Psoas muscle (tissue), 8 donors: ENCODE results near the gene IL23A. TPM values are rescaled to one million over a fixed set of nuclear protein-coding genes. Genes with fewer than 3 reads are reported as not detected.

Experiments used
- ATAC-seq, 4 donors: fragments of 200-7000 bp; cut with Tn5 transposase; one replicate each; pipeline ENCODE4 v1.9.1; 2020; ENCODE audit warnings: moderate library complexity in 3 of 4, mild to moderate bottlenecking in 2 of 4
- DNase-seq, 2 donors: peaks; one replicate each; pipeline ENCODE4 v3.0.0-alpha.2; 2020
- H3K27ac ChIP-seq: fragments of 200-600 bp; one replicate; pipeline ENCODE4 v1.8.0; 2022
- H3K27me3 ChIP-seq, 3 donors: fragments of 200-600 bp in 1 of 3; one replicate each; pipeline versions ENCODE4 v1.6.1 to v1.8.0; 2013 to 2022; ENCODE audit warnings: low read length in 2 of 3, mild to moderate bottlenecking in 2 of 3, moderate library complexity in 1 of 3; ENCODE audit not compliant: insufficient read depth in 3 of 3
- H3K36me3 ChIP-seq, 2 donors: fragments of 200-600 bp in 1 of 2; one replicate each; pipeline versions ENCODE4 v1.6.1 to v1.8.0; 2013 to 2022; ENCODE audit warnings: low read depth in 1 of 2, mild to moderate bottlenecking in 1 of 2, moderate library complexity in 1 of 2; ENCODE audit not compliant: insufficient read depth in 1 of 2
- H3K4me1 ChIP-seq: fragments of 200-600 bp; one replicate; pipeline ENCODE4 v1.8.0; 2022
- H3K4me3 ChIP-seq: fragments of 200-600 bp; one replicate; pipeline ENCODE4 v1.8.0; 2022; ENCODE audit warnings: mild to moderate bottlenecking
- H3K9me3 ChIP-seq: fragments of 200-600 bp; one replicate; pipeline ENCODE4 v1.8.0; 2022
- WGBS, 3 donors: extraction: QIAGEN DNeasy Blood & Tissue Kit; methylation state at CpG; one replicate each; pipeline versions ENCODE4 v1.1.6 to v1.1.7; 2013; 5-methylcytosine and 5-hydroxymethylcytosine counted together
- intact Hi-C, 2 donors: fragments of 100-400 bp; cut with DNase I; formaldehyde crosslinking; loops; one replicate each; pipeline versions ENCODE4 v1.11.0 to v1.14.2; 2022
- polyA plus RNA-seq, 3 donors: library from polyadenylated mRNA; stranded (reverse); fragments of 200-250 nt; gene quantifications; one replicate each; pipeline ENCODE4 v1.2.3, GENCODE V29; 2013
- total RNA-seq, 4 donors: library from RNA; stranded (reverse); fragmentation: NEBNext Ultra II Directional in 2 of 4; extraction: Animal tissue kit (Norgen Biotek cat#: 25700) in 2 of 4; gene quantifications; one replicate each; pipeline versions ENCODE4 v1.2.1 to v1.2.4, GENCODE V29; 2021 to 2023
- TF ChIP-seq, protein P1 (sequence below): fragments of 200-600 bp; IDR thresholded peaks from one replicate; pipeline ENCODE4 v1.8.0; 2022; ENCODE audit warnings: antibody characterized with exemption
- donor health status: healthy with polysubstance abuse.
- donor health status: DM: no; HTN: no; CAD: no; lungs with moderate emphysema.
- donor health status: Bipolar disorder and iron deficiency.
- donor health status: healthy.
- donor health status: DM: yes; HTN: yes; CAD: no.
- donor health status: DM: no; HTN: no; CAD: no.
- donor health status: DM: no; HTN: no; CAD: no.
- donor health status: DM: yes; HTN: yes; CAD: no.

Gene IL23A
- total and polyA plus RNA-seq, 7 donors: 0.32 to 0.68 (median 0.57) TPM; not detected in 4

DNA sequence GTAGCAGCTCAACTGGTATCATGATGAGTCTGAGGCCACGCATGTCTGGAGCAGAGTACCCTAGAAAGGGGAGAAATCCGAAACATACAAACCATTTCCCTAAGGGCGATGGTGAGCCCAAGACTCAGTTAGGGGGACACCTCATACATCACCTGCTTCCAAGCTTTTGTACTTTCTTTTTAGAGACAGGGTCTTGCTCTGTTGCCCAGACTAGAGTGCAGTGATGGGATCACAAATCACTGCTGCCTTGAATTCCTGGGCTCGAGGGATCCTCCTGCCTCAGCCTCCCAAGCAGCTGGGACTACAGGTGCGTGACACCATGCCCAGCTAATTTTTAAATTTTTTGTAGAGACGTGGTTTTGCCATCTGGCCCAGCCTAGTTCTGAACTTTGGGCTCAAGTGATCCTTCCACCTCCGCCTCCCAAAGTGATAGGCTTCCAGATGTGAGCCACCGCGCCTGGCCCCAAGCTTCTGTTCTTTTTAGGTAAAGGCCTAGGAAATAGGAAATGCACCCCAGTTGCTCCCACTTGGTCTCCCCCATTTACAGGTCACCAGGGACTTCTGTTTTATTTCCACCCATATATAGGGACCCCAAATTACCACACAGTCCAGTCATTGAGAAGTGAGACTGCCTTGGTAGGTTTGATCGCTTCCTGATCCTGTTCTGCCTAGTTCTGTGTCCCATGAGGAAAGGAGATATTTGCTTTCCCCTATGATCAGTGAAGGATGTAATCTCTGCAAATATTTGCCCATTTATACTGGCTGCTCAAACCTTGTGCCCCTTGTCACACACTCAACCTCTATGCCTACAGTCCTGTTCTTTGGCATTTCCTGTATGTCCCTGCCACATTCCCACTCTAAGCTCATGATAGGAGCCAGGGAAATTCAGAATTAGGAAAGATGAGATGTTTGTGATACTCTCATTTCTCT, 23.7 kb downstream of the IL23A start, which contains the start of gene APOF:
Gene APOF, minus strand, starts transcription at position 728 of the 930 bp plus-strand sequence. Its CDS starts 112 bp downstream, at position 616.
- ATAC-seq: no peak
- no peaks in the 10 kb centered on the region for H3K9me3 ChIP-seq
- H3K27me3 ChIP-seq: no peaks in the 10 kb centered on the region
- no peak within 1 kb of the TSS for H3K27ac ChIP-seq
- 87 to 90% (median 88%) methylated on average over 10 of the region's 10 CpGs for WGBS, 3 donors
- no peak within 1 kb of the TSS for H3K4me3 ChIP-seq
- intact Hi-C loops: loop anchor here (5.0 kb wide), 2 partner anchors 85 to 100 kb away; partner anchors contain the start of gene TIMELESS (in 1 of the 2)
- TF ChIP-seq, protein P1, sequence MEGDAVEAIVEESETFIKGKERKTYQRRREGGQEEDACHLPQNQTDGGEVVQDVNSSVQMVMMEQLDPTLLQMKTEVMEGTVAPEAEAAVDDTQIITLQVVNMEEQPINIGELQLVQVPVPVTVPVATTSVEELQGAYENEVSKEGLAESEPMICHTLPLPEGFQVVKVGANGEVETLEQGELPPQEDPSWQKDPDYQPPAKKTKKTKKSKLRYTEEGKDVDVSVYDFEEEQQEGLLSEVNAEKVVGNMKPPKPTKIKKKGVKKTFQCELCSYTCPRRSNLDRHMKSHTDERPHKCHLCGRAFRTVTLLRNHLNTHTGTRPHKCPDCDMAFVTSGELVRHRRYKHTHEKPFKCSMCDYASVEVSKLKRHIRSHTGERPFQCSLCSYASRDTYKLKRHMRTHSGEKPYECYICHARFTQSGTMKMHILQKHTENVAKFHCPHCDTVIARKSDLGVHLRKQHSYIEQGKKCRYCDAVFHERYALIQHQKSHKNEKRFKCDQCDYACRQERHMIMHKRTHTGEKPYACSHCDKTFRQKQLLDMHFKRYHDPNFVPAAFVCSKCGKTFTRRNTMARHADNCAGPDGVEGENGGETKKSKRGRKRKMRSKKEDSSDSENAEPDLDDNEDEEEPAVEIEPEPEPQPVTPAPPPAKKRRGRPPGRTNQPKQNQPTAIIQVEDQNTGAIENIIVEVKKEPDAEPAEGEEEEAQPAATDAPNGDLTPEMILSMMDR: no peak
- no peak for DNase-seq
- peaks cover 0 to 3% of the 10 kb centered on the region in 2 donors for H3K36me3 ChIP-seq
- peaks cover 8% of the 10 kb centered on the region for H3K4me1 ChIP-seq

DNA sequence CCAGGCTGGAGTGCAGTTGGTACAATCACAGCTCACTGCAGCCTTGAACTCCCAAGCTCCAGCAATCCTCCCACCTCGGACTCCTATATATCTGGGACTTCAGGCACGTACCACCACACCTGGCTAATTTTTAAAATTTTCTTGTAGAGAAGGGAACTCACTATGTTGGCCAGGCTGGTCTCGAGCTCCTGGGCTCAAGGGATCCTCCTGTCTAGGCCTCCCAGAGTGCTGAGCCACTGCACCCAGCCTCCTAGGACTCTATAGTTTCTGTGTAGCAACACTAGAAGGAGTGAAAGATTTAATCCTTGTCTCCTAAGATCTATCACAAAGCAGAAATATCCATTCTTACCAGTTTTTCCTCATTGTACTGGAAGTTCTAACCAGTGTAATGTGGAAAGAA, 28.3 kb downstream of the IL23A start:
- WGBS, 3 donors: 81 to 85% (median 84%) methylated on average over 3 of the region's 3 CpGs
- Histone ChIP-seq H3K36me3 (no peaks in the 10 kb centered on the region), H3K27ac (no peak overlapping the region), H3K4me3 (no peak overlapping the region), H3K27me3 (no peaks in the 10 kb centered on the region), H3K4me1 (no peaks in the 10 kb centered on the region), H3K9me3 (no peaks in the 10 kb centered on the region)
- intact Hi-C loops: no loop called here
- no peak for DNase-seq
- TF ChIP-seq, protein P1: no peak
- ATAC-seq: no peak

DNA sequence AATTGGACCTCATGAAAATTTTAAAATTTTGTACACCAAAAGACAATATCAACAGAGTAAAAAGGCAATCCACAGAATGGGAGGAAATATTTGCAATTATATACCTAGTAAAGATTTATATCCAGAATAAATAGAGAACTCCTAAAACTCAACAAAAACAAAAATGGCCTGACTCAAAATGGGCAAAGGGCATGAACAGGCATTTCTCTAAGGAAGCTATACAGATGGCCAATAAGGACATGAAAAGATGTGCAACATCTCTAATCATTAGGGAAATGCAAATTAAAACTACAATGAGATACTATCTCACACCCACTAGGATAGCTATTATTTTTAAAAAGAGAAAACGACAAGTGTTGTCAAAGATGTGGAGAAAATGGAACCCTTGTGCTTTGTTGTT, 34.8 kb downstream of the IL23A start:
- intact Hi-C loops: no loop called here
- WGBS, 3 donors: 88 to 99% (median 96%) methylated on average over 1 of the region's 1 CpG

DNA sequence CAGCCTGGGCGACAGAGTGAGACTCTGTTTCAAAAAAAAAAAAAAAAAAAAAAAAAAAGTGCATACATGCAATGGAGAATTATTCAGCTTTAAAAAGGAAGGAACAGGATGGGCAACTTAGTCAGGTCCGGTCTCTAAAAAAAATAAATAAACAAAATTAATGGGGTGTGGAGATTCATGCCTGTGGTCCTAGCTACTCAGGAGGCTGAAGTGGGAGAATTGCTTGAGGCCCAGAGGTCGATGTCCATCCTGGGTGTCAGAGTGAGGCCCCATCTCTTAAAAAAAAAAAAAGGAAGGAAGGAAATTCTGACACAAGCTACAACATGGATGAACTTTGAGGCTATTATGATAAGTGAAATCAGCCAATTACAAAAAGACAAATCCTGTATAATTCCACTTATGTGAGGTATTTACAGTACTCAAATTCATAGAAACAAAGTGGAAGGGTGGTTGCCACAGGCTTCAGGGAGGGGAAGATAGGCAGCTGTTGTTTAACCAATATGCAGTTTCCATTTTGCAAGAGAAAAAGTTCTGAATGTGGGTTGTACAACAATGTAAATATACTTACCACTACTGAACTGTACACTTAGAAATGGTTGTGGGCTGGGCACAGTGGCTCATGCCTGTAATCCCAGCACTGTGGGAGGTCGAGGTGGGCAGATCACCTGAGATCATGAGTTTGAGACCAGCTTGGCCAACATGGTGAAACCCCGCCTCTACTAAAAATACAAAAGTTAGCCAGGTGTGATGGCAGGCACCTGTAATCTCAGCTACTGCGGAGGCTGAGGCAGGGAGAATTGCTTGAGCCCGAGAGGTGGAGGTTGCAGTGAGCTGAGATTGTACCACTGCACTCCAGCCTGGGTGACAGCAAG, 36.3 kb downstream of the IL23A start:
- WGBS, 3 donors: 71 to 79% (median 72%) methylated on average over 7 of the region's 7 CpGs
- Histone ChIP-seq H3K4me1 (no peaks in the 10 kb centered on the region), H3K9me3 (no peaks in the 10 kb centered on the region), H3K27ac (no peak overlapping the region), H3K36me3 (no peaks in the 10 kb centered on the region), H3K4me3 (no peak overlapping the region), H3K27me3 (no peaks in the 10 kb centered on the region)
- ATAC-seq (no peak), DNase-seq (no peak)
- intact Hi-C loops: no loop called here
- TF ChIP-seq, protein P1: no peak

More for the DNA sequence above, 34.8 kb downstream of the IL23A start:
- ATAC-seq: no peak
- H3K4me1 ChIP-seq: no peaks in the 10 kb centered on the region
- H3K36me3 ChIP-seq: no peaks in the 10 kb centered on the region
- H3K27ac ChIP-seq: no peak overlapping the region
- TF ChIP-seq, protein P1: no peak
- H3K4me3 ChIP-seq: no peak overlapping the region
- DNase-seq: no peak
- H3K9me3 ChIP-seq: no peaks in the 10 kb centered on the region
- no peaks in the 10 kb centered on the region for H3K27me3 ChIP-seq
